MM.1S (cell line): ENCODE data around the gene ATOH8.

Experiments used
- DNase-seq: peaks from one replicate; pipeline ENCODE4 v3.0.0-alpha.2; 2015
- H2AFZ ChIP-seq: fragments of 300-600 bp; sonication (generic); 2 replicates; pipeline ENCODE4 v1.6.0; 2016; ENCODE audit warnings: antibody characterized with exemption, low read length
- H3F3A ChIP-seq: fragments of 300-600 bp; sonication (generic); 2 replicates; pipeline ENCODE4 v1.6.1; 2016; ENCODE audit warnings: mild to moderate bottlenecking, antibody characterized with exemption, low read length, moderate library complexity, mixed read lengths; ENCODE audit not compliant: insufficient read depth
- H3K27ac ChIP-seq: fragments of 300-600 bp; sonication (generic); 2 replicates; pipeline ENCODE4 v1.5.1; 2016; ENCODE audit warnings: mild to moderate bottlenecking, low read length
- H3K27me3 ChIP-seq: fragments of 300-600 bp; sonication (generic); replicated peaks from 2 replicates; pipeline ENCODE4 v1.6.0; 2016; ENCODE audit warnings: low read length; ENCODE audit not compliant: insufficient read depth
- H3K36me3 ChIP-seq: fragments of 300-600 bp; sonication (generic); replicated peaks from 2 replicates; pipeline ENCODE4 v1.6.1; 2016; ENCODE audit warnings: mild to moderate bottlenecking, low read length, mixed read lengths; ENCODE audit not compliant: insufficient read depth
- H3K4me1 ChIP-seq: fragments of 300-600 bp; sonication (generic); 2 replicates; pipeline ENCODE4 v1.6.1; 2016; ENCODE audit warnings: low read length, mixed read lengths
- H3K4me2 ChIP-seq: fragments of 300-600 bp; sonication (generic); 2 replicates; pipeline ENCODE4 v1.6.0; 2016; ENCODE audit warnings: low read depth, low read length
- H3K4me3 ChIP-seq: fragments of 300-600 bp; sonication (generic); 2 replicates; pipeline ENCODE4 v1.5.1; 2016; ENCODE audit warnings: low read length, mixed read lengths
- H3K79me2 ChIP-seq: fragments of 300-600 bp; sonication (generic); 2 replicates; pipeline ENCODE4 v1.6.1; 2016; ENCODE audit warnings: mixed run types, low read length, mixed read lengths
- H3K9ac ChIP-seq: fragments of 300-600 bp; sonication (generic); 2 replicates; pipeline ENCODE4 v1.6.1; 2016; ENCODE audit warnings: low read length, mixed read lengths
- H3K9me2 ChIP-seq: fragments of 300-600 bp; sonication (generic); replicated peaks from 2 replicates; pipeline ENCODE4 v1.6.1; 2016; ENCODE audit warnings: mild to moderate bottlenecking, low read length, mixed read lengths; ENCODE audit not compliant: insufficient read depth
- H3K9me3 ChIP-seq: fragments of 300-600 bp; sonication (generic); replicated peaks from 2 replicates; pipeline ENCODE4 v1.6.1; 2016; ENCODE audit warnings: mild to moderate bottlenecking, low read length, mixed read lengths; ENCODE audit not compliant: insufficient read depth
- H4K20me1 ChIP-seq: fragments of 300-600 bp; sonication (generic); 2 replicates; pipeline ENCODE4 v1.6.1; 2016; ENCODE audit warnings: mild to moderate bottlenecking, low read length, moderate library complexity, mixed read lengths; ENCODE audit not compliant: insufficient read depth
- EZH2 ChIP-seq: fragments of 300-600 bp; sonication (generic); optimal IDR thresholded peaks from 2 replicates; pipeline ENCODE3; 2017; ENCODE audit warnings: low read depth, mild to moderate bottlenecking, antibody characterized with exemption, low read length, mixed read lengths
- EZH2phosphoT487 ChIP-seq: fragments of 300-600 bp; sonication (generic); IDR thresholded peaks from 2 replicates; pipeline ENCODE4 v1.6.1; 2018; ENCODE audit warnings: antibody characterized with exemption, low read length
- TF ChIP-seq, protein P1 (sequence below): fragments of 300-600 bp; sonication (generic); IDR thresholded peaks from 2 replicates; pipeline ENCODE4 v1.5.1; 2016; ENCODE audit warnings: antibody characterized with exemption, low read length, mixed read lengths

ATOH8 gene

DNA sequence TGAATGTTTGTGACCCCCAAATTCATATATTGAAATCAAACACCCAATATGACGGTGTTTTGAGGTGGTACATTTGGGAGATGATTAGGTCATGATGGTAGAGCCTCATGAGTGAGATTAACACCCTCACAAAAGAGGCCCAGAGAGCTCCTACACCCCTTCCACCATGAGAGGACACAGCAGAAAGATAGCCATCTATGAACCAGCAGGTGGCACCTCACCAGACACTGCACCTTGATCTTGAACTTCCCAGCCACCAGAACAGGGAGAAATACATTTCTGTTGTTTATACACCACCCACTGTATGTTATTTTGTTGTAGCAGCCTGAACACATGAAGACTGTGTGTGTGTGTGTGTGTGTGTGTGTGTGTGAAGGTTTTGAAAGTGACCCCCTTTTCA is 76.9 kb downstream of the ATOH8 start:
- no peak overlapping the region for H3K4me2 ChIP-seq
- H4K20me1 ChIP-seq: no peaks in the 10 kb centered on the region
- H3F3A ChIP-seq: 0 out of 2 replicates have a peak, but pooled peaks cover 7% of the 10 kb centered on the region
- H2AFZ ChIP-seq: no peak overlapping the region
- H3K36me3 ChIP-seq: no peaks in the 10 kb centered on the region
- no peaks in the 10 kb centered on the region for H3K79me2 ChIP-seq
- TF ChIP-seq EZH2 (no peak), EZH2phosphoT487 (no peak)
- TF ChIP-seq, protein P1, sequence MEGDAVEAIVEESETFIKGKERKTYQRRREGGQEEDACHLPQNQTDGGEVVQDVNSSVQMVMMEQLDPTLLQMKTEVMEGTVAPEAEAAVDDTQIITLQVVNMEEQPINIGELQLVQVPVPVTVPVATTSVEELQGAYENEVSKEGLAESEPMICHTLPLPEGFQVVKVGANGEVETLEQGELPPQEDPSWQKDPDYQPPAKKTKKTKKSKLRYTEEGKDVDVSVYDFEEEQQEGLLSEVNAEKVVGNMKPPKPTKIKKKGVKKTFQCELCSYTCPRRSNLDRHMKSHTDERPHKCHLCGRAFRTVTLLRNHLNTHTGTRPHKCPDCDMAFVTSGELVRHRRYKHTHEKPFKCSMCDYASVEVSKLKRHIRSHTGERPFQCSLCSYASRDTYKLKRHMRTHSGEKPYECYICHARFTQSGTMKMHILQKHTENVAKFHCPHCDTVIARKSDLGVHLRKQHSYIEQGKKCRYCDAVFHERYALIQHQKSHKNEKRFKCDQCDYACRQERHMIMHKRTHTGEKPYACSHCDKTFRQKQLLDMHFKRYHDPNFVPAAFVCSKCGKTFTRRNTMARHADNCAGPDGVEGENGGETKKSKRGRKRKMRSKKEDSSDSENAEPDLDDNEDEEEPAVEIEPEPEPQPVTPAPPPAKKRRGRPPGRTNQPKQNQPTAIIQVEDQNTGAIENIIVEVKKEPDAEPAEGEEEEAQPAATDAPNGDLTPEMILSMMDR: peak; percentile 45
- H3K9ac ChIP-seq: no peak overlapping the region
- H3K4me3 ChIP-seq: no peak overlapping the region
- no peaks in the 10 kb centered on the region for H3K27me3 ChIP-seq
- peaks cover 28% of the 10 kb centered on the region for H3K4me1 ChIP-seq
- H3K9me2 ChIP-seq: no peaks in the 10 kb centered on the region
- no peaks in the 10 kb centered on the region for H3K9me3 ChIP-seq
- peak; percentile 39 for DNase-seq
- no peak overlapping the region for H3K27ac ChIP-seq

DNA sequence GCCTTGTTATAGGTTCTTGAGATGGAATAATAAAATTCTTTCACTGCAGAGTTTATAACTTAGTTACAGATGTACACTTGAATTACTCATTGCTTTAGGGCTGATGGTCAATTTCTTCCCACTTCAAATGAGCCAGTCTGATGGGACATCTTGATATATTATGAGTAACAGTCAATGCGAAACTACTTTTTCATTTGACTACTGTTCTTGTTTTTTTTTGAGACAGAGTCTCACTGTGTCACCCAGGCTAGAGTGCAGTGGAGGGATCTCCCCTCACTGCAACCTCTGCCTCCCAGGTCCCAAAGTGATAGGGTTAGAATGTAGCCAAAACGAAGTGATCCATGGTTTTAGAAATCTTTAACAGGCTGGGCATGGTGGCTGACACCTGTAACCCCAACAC is 77.9 kb downstream of the ATOH8 start:
- Histone ChIP-seq H3F3A (0 out of 2 replicates have a peak, but pooled peaks cover 7% of the 10 kb centered on the region), H4K20me1 (no peaks in the 10 kb centered on the region), H3K27me3 (no peaks in the 10 kb centered on the region), H2AFZ (no peak overlapping the region), H3K9ac (no peak overlapping the region), H3K79me2 (no peaks in the 10 kb centered on the region), H3K36me3 (no peaks in the 10 kb centered on the region), H3K9me3 (no peaks in the 10 kb centered on the region), H3K4me3 (no peak overlapping the region), H3K4me2 (no peak overlapping the region), H3K4me1 (peaks cover 28% of the 10 kb centered on the region), H3K27ac (no peak overlapping the region), H3K9me2 (no peaks in the 10 kb centered on the region)
- TF ChIP-seq EZH2 (no peak), EZH2phosphoT487 (no peak)
- TF ChIP-seq, protein P1: no peak
- no peak for DNase-seq

DNA sequence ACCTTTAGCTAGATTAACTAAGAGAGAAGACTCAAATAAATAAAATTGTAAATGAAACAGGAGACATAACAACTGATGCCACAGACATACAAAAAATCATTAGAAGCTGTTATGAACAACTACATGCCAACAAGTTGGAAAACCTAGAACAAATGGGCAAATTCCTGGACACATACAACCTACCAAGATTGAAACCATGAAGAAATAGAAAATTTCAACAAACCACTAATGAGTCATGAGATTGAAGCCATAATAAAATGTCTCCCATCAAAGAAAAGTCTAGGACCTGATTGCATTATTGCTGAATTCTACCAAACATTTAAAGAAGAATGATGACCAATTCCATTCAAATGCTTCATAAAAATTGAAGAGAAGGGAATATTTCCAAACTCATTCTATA is 80.7 kb downstream of the ATOH8 start:
- H3K9ac ChIP-seq: no peak overlapping the region
- TF ChIP-seq, protein P1: no peak
- TF ChIP-seq EZH2phosphoT487 (no peak), EZH2 (no peak)
- H3K27me3 ChIP-seq: no peaks in the 10 kb centered on the region
- H3K9me2 ChIP-seq: no peaks in the 10 kb centered on the region
- no peak for DNase-seq
- H3K27ac ChIP-seq: no peak overlapping the region
- 0 out of 2 replicates have a peak, but pooled peaks cover 4% of the 10 kb centered on the region for H3K36me3 ChIP-seq
- no peaks in the 10 kb centered on the region for H3K9me3 ChIP-seq
- no peak overlapping the region for H3K4me3 ChIP-seq
- H2AFZ ChIP-seq: no peak overlapping the region
- peaks cover 17% of the 10 kb centered on the region for H3K4me1 ChIP-seq
- 0 out of 2 replicates have a peak, but pooled peaks cover 7% of the 10 kb centered on the region for H3F3A ChIP-seq
- H4K20me1 ChIP-seq: no peaks in the 10 kb centered on the region
- no peak overlapping the region for H3K4me2 ChIP-seq
- no peaks in the 10 kb centered on the region for H3K79me2 ChIP-seq
